IMR-90 (cell line): ENCODE measurements around the gene HOTAIR. TPM values are rescaled to one million over a fixed set of nuclear protein-coding genes. Genes with fewer than 3 reads are reported as not detected.

Experiments
- ATAC-seq: fragments of 200-7000 bp; cut with Tn5 transposase; 2 replicates; pipeline ENCODE4 v1.9.1; 2020; ENCODE audit warnings: low read depth, mild to moderate bottlenecking, moderate library complexity
- BruUV-seq: library from RNA; stranded (reverse); fragments of 400-500 nt; replicated peaks from 2 replicates; lab custom pipeline; 2021; lab: Mats Ljungman, UMichigan
- CTCF ChIA-PET: fragments of 300-600 bp; formaldehyde crosslinking; extraction: SDS; loops from one replicate; lab custom pipeline; 2021; ENCODE audit warnings: antibody characterized with exemption; lab: Yijun Ruan, JAX
- POLR2A ChIA-PET: fragments of 300-600 bp; sonication (Branson Sonifier 250); formaldehyde crosslinking; loops from one replicate; lab custom pipeline; 2022; ENCODE audit warnings: antibody characterized with exemption; ENCODE audit not compliant: unreplicated experiment; lab: Charles Lee
- DNase-seq: peaks from one replicate; pipeline ENCODE4 v3.0.0; 2013
- H2AFZ ChIP-seq: replicated peaks from 2 replicates; pipeline ENCODE3; 2013; ENCODE audit warnings: low read length, mild to moderate bottlenecking; ENCODE audit not compliant: poor library complexity
- H2AK5ac ChIP-seq: 2 replicates; pipeline ENCODE4 v1.6.1; 2013; ENCODE audit warnings: low read depth, low read length, inconsistent platforms
- H2AK9ac ChIP-seq: replicated peaks from 2 replicates; pipeline ENCODE3; 2013; ENCODE audit warnings: mild to moderate bottlenecking, low read depth, low read length, moderate library complexity; ENCODE audit not compliant: poor library complexity
- H2BK120ac ChIP-seq: 2 replicates; pipeline ENCODE4 v1.6.1; 2013; ENCODE audit warnings: low read depth, low read length, inconsistent platforms
- H2BK15ac ChIP-seq: 3 replicates; pipeline ENCODE4 v1.6.1; 2013; ENCODE audit warnings: low read depth, low read length, inconsistent platforms
- H2BK20ac ChIP-seq: 2 replicates; pipeline ENCODE4 v1.6.1; 2013; ENCODE audit warnings: low read depth, mild to moderate bottlenecking, inconsistent platforms, low read length, moderate library complexity
- H2BK5ac ChIP-seq: 2 replicates; pipeline ENCODE4 v1.6.1; 2013; ENCODE audit warnings: mild to moderate bottlenecking, low read depth, low read length, inconsistent platforms; ENCODE audit not compliant: poor library complexity, severe bottlenecking
- H3K14ac ChIP-seq: replicated peaks from 2 replicates; pipeline ENCODE4 v1.6.1; 2013; ENCODE audit warnings: low read depth, low read length, inconsistent platforms
- H3K18ac ChIP-seq: 2 replicates; pipeline ENCODE4 v1.6.1; 2013; ENCODE audit warnings: low read depth, low read length, control low read depth
- H3K23ac ChIP-seq: 2 replicates; pipeline ENCODE4 v1.6.1; 2013; ENCODE audit warnings: low read depth, low read length, inconsistent platforms
- H3K27ac ChIP-seq: 2 replicates; pipeline ENCODE4 v1.5.1; 2013; ENCODE audit warnings: mild to moderate bottlenecking, control low read depth, low read length; ENCODE audit not compliant: insufficient read depth
- H3K27me3 ChIP-seq: 2 replicates; pipeline ENCODE4 v1.6.1; 2013; ENCODE audit warnings: low read length; ENCODE audit not compliant: control insufficient read depth, insufficient read depth
- H3K36me3 ChIP-seq: 2 replicates; pipeline ENCODE4 v1.6.1; 2013; ENCODE audit warnings: low read length, mixed read lengths; ENCODE audit not compliant: control insufficient read depth, insufficient read depth
- H3K4ac ChIP-seq: 2 replicates; pipeline ENCODE4 v1.6.1; 2013; ENCODE audit warnings: low read depth, low read length, inconsistent platforms
- H3K4me1 ChIP-seq: 2 replicates; pipeline ENCODE4 v1.6.1; 2013; ENCODE audit warnings: low read length, mixed read lengths; ENCODE audit not compliant: control insufficient read depth, insufficient read depth
- H3K4me2 ChIP-seq: 2 replicates; pipeline ENCODE4 v1.6.1; 2013; ENCODE audit warnings: low read depth, mild to moderate bottlenecking, control low read depth, low read length, moderate library complexity
- H3K4me3 ChIP-seq: 2 replicates; pipeline ENCODE4 v1.5.1; 2013; ENCODE audit warnings: low read depth, mild to moderate bottlenecking, control low read depth, low read length, moderate library complexity; ENCODE audit not compliant: insufficient read depth
- H3K56ac ChIP-seq: 2 replicates; pipeline ENCODE4 v1.6.1; 2013; ENCODE audit warnings: low read length, inconsistent platforms; ENCODE audit not compliant: insufficient read depth; ENCODE audit errors: extremely low read depth
- H3K79me1 ChIP-seq, 2 experiments: 2 replicates each; pipeline ENCODE4 v1.6.1; 2013; ENCODE audit warnings: low read length in 2 of 2, inconsistent platforms in 1 of 2, low read depth in 1 of 2
- H3K9ac ChIP-seq: 2 replicates; pipeline ENCODE4 v1.6.1; 2013; ENCODE audit warnings: low read depth, low read length, control low read depth
- H3K9me1 ChIP-seq: 2 replicates; pipeline ENCODE4 v1.6.1; 2013; ENCODE audit warnings: low read length, inconsistent platforms; ENCODE audit not compliant: insufficient read depth
- H3K9me3 ChIP-seq: 2 replicates; pipeline ENCODE4 v1.6.1; 2013; ENCODE audit warnings: low read length; ENCODE audit not compliant: control insufficient read depth, insufficient read depth
- H4K20me1 ChIP-seq: 2 replicates; pipeline ENCODE4 v1.6.1; 2013; ENCODE audit warnings: low read length, inconsistent platforms; ENCODE audit not compliant: insufficient read depth
- H4K5ac ChIP-seq: 2 replicates; pipeline ENCODE4 v1.6.1; 2013; ENCODE audit warnings: mild to moderate bottlenecking, low read depth, low read length, control low read depth
- H4K8ac ChIP-seq, 2 experiments: 2 replicates each; pipeline ENCODE4 v1.6.1; 2013; ENCODE audit warnings: low read depth in 2 of 2, low read length in 2 of 2, control low read depth in 1 of 2, inconsistent platforms in 1 of 2
- H4K91ac ChIP-seq: 2 replicates; pipeline ENCODE4 v1.6.1; 2013; ENCODE audit warnings: low read depth, low read length, inconsistent platforms; ENCODE audit not compliant: insufficient read depth
- CEBPB ChIP-seq: IDR thresholded peaks from 2 replicates; pipeline ENCODE4 v1.6.1; 2012; ENCODE audit warnings: low read depth, low read length, improper control_type of control experiment
- CHD1 ChIP-seq: IDR thresholded peaks from 2 replicates; pipeline ENCODE4 v1.6.1; 2012; ENCODE audit warnings: low read depth, low read length, improper control_type of control experiment
- CTCF ChIP-seq: conservative IDR thresholded peaks from 2 replicates; pipeline ENCODE4 v1.5.1; 2012; ENCODE audit warnings: mild to moderate bottlenecking, low read depth, low read length, improper control_type of control experiment
- ELK1 ChIP-seq: fragments of 150-350 bp; IDR thresholded peaks from 2 replicates; pipeline ENCODE4 v1.6.1; 2016; ENCODE audit warnings: low read depth, mild to moderate bottlenecking, low read length, moderate library complexity, borderline replicate concordance
- MAFK ChIP-seq: IDR thresholded peaks from 2 replicates; pipeline ENCODE4 v1.6.1; 2012; ENCODE audit warnings: low read depth, low read length, improper control_type of control experiment
- MXI1 ChIP-seq: IDR thresholded peaks from 2 replicates; pipeline ENCODE4 v1.6.1; 2012; ENCODE audit warnings: low read depth, mild to moderate bottlenecking, low read length, moderate library complexity, borderline replicate concordance
- NFE2L2 ChIP-seq: fragments of 150-350 bp; IDR thresholded peaks from 2 replicates; pipeline ENCODE4 v1.6.1; 2016; ENCODE audit warnings: low read depth, mild to moderate bottlenecking, low read length
- RAD21 ChIP-seq: IDR thresholded peaks from 2 replicates; pipeline ENCODE4 v1.6.1; 2012; ENCODE audit warnings: low read length, improper control_type of control experiment
- RCOR1 ChIP-seq: IDR thresholded peaks from 2 replicates; pipeline ENCODE4 v1.6.1; 2012; ENCODE audit warnings: mild to moderate bottlenecking, low read length, improper control_type of control experiment; ENCODE audit not compliant: insufficient replicate concordance
- WGBS, 2 experiments: methylation state at CpG; one replicate each; pipeline versions ENCODE4 v1.1.5 to v1.1.7; 2013; ENCODE audit warnings: missing lambda C conversion rate in 2 of 2; ENCODE audit not compliant: insufficient read length in 1 of 2; ENCODE audit errors: extremely low coverage in 2 of 2; 5-methylcytosine and 5-hydroxymethylcytosine counted together
- dilution Hi-C: fragments of 300-500 bp; cut with HindIII; formaldehyde crosslinking; loops from one replicate; pipeline ENCODE4 v1.14.3; 2018; ENCODE audit warnings: low sequenced_read_pairs; ENCODE audit not compliant: unreplicated experiment
- in situ Hi-C: fragments of 300-500 bp; cut with MboI; formaldehyde crosslinking; loops from 3 replicates; pipeline ENCODE4 v1.14.3; 2019; ENCODE audit warnings: low sequenced_read_pairs, inconsistent platforms, mixed read lengths
- intact Hi-C: fragments of 100-400 bp; cut with micrococcal nuclease; formaldehyde crosslinking; loops from 2 replicates; pipeline ENCODE4 v1.10.0; 2022
- polyA plus RNA-seq, 3 experiments: library from polyadenylated mRNA; depleted of rRNA; stranded (reverse); fragments of >200 nt; gene quantifications; 2 replicates each; pipeline ENCODE4 v1.2.3, GENCODE V29; 2012; ENCODE audit warnings: low replicate concordance in 1 of 3
- total RNA-seq: library from RNA; depleted of rRNA; stranded (reverse); fragments of >200 nt; gene quantifications from 2 replicates; pipeline ENCODE4 v1.2.3, GENCODE V29; 2012

HOTAIR gene
- total and polyA plus RNA-seq, 2 of the 4 experiments (the other 2 are of a cell fraction): not detected

- CTCF ChIA-PET: no interaction called here
- BruUV-seq: no TSS peak
- Histone ChIP-seq H3K36me3 (no peaks in the 10 kb centered on the region), H2BK20ac (no peak overlapping the region), H2BK120ac (no peak overlapping the region), H3K79me1 (no peaks in the 10 kb centered on the region), H3K9me1 (no peaks in the 10 kb centered on the region), H3K9me3 (peaks cover 2% of the 10 kb centered on the region), H2BK5ac (no peak overlapping the region), H2AK9ac (no peak overlapping the region), H2AFZ (no peak overlapping the region), H3K4me3 (no peak overlapping the region), H2BK15ac (no peak overlapping the region), H3K18ac (no peak overlapping the region), H3K23ac (no peak overlapping the region), H3K56ac (no peak overlapping the region), H3K27me3 (peaks cover 97% of the 10 kb centered on the region), H2AK5ac (no peak overlapping the region), H3K4me2 (no peak overlapping the region), H4K20me1 (no peaks in the 10 kb centered on the region), H4K91ac (no peak overlapping the region), H3K14ac (no peak overlapping the region), H3K27ac (no peak overlapping the region), H4K8ac (no peak overlapping the region), H3K9ac (no peak overlapping the region), H3K4ac (no peak overlapping the region), H4K5ac (no peak overlapping the region), H3K4me1 (no peaks in the 10 kb centered on the region)
- TF ChIP-seq ELK1 (no peak), CEBPB (no peak), CTCF (no peak), RCOR1 (no peak), MXI1 (no peak), RAD21 (no peak), MAFK (no peak), NFE2L2 (no peak), CHD1 (no peak)
- dilution Hi-C loops: no loop called here
- 0% methylated on average over 1 of the region's 5 CpGs; no CpG with 5 or more reads in 1 of the 2 experiments for WGBS, 2 experiments
- in situ Hi-C loops: no loop called here
- intact Hi-C loops: no loop called here
- ATAC-seq: no peak
- POLR2A ChIA-PET: no interaction called here
- no peak for DNase-seq
These were observed 7.3 kb downstream of the HOTAIR start for GRCh38 chr12:53967421-53967925.
